Naive thymus-derived CD8-positive, alpha-beta T cell (primary cell): ENCODE data around the gene DERA. TPM values are rescaled to one million over a fixed set of nuclear protein-coding genes. Genes with fewer than 3 reads are reported as not detected.

ENCODE experiments used
- ATAC-seq, 2 donors: fragments of 150-1000 bp; cut with Tn5 transposase in 1 of 2; sonication (Bioruptor Pico), chemical (Tn5 transposase) in 1 of 2; 1 replicate in 1 of 2; 2 replicates in 1 of 2; pipeline ENCODE4 v1.10.0; 2021; ENCODE audit warnings: mild to moderate bottlenecking in 2 of 2, moderate library complexity in 2 of 2
- POLR2A ChIA-PET: fragments of 350-600 bp; sonication (Branson Sonifier 250); formaldehyde crosslinking; loops from one replicate; lab custom pipeline; 2021; ENCODE audit warnings: antibody characterized with exemption; lab: Charles Lee
- DNase-seq, 10 donors: peaks; one replicate each; pipeline versions ENCODE4 v3.0.0 to v3.0.0-alpha.2; 2020 to 2022
- H3K27ac Mint-ChIP-seq, 10 donors: one replicate each; pipeline ENCODE4 v1.8.0; 2020 to 2022; ENCODE audit warnings: mild to moderate bottlenecking in 10 of 10, mixed read lengths in 10 of 10, moderate library complexity in 4 of 10, inconsistent platforms in 1 of 10
- H3K27me3 Mint-ChIP-seq, 5 donors: one replicate each; pipeline ENCODE4 v1.8.0; 2021 to 2022; ENCODE audit warnings: mixed read lengths in 5 of 5
- H3K36me3 Mint-ChIP-seq, 3 donors: one replicate each; pipeline ENCODE4 v1.8.0; 2020 to 2022; ENCODE audit warnings: mixed read lengths in 3 of 3, mild to moderate bottlenecking in 2 of 3, inconsistent platforms in 1 of 3
- H3K4me1 Mint-ChIP-seq, 4 donors: one replicate each; pipeline ENCODE4 v1.8.0; 2021 to 2022; ENCODE audit warnings: mixed read lengths in 4 of 4
- H3K4me3 Mint-ChIP-seq, 10 donors: one replicate each; pipeline ENCODE4 v1.8.0; 2020 to 2022; ENCODE audit warnings: mild to moderate bottlenecking in 10 of 10, mixed read lengths in 10 of 10, moderate library complexity in 6 of 10, inconsistent platforms in 1 of 10
- H3K9me3 Mint-ChIP-seq, 9 donors: one replicate each; pipeline ENCODE4 v1.8.0; 2020 to 2022; ENCODE audit warnings: mixed read lengths in 9 of 9, mild to moderate bottlenecking in 3 of 9, inconsistent platforms in 1 of 9, moderate library complexity in 1 of 9
- polyA plus RNA-seq, 3 donors: library from polyadenylated mRNA; unstranded; fragments of 300-500 nt; fragmentation: Illumina TruSeq; gene quantifications; one replicate each; pipeline ENCODE4 v1.2.3, GENCODE V29; 2021
- total RNA-seq, 8 experiments: library from RNA in 2 of 8; stranded (reverse) in 2 of 8; gene quantifications; one replicate each; pipeline ENCODE4 v1.2.3 and lab custom pipeline; 2021 to 2026

The DERA gene
- total and polyA plus RNA-seq, 5 experiments from 2014 or later, result 12.4 to 28.5 (median 22.8) TPM

DNA sequence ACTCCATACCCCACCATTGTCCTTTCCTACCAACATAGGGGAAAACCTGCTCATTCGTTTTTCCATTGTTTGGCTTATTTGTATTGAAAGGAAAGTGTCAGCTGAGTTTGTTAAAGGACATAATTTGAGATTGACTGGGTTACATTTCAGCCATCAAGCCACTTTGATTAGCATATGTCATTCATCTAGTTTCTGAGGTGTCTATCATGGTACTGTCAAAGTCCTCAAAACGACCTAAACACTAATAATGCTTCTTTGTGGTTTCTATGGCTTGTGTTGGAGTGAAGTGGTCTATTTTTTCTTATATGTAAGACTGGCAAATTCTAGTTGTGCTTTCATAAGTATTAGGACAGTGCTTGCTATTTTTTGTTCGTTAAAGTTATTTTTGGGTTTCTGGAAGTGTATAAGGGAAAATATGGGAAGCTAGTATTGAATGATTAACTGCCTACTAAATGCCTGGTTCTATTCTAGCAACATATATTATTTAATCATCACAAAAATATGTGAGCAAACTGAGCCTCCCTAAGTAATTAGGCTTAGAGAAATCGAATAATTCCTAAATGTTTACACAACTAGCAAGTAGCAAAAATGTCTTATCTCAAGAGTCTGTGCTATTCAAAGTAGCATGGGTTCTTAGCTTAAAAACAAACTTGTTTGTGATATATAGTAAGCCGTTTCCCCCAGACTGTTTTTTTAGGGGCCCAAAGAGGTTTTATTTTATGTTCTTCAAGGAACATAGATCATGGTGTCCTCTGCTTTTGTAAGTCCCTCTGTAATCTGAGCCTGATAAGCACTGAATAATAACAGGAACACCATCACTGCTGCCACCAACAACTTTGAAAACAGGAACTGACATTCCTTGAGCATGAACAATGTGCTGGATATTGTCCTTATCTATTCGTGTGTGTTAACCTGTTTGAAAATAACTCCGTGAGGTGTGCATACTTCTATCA, 67.1 kb downstream of the DERA start:
- ATAC-seq, result no peak
- POLR2A ChIA-PET, result no interaction called here
- H3K27ac Mint-ChIP-seq, result peak overlapping the region in 1 of 10 donors; percentile 15
- H3K27me3 Mint-ChIP-seq, result no peaks in the 10 kb centered on the region
- H3K9me3 Mint-ChIP-seq, result no peaks in the 10 kb centered on the region
- peaks cover 0 to under 1% (median 0%) of the 10 kb centered on the region in 4 donors for H3K4me1 Mint-ChIP-seq
- no peak overlapping the region for H3K4me3 Mint-ChIP-seq
- no peak for DNase-seq
- H3K36me3 Mint-ChIP-seq, result peaks cover 0 to 32% (median 17%) of the 10 kb centered on the region in 3 donors

DNA sequence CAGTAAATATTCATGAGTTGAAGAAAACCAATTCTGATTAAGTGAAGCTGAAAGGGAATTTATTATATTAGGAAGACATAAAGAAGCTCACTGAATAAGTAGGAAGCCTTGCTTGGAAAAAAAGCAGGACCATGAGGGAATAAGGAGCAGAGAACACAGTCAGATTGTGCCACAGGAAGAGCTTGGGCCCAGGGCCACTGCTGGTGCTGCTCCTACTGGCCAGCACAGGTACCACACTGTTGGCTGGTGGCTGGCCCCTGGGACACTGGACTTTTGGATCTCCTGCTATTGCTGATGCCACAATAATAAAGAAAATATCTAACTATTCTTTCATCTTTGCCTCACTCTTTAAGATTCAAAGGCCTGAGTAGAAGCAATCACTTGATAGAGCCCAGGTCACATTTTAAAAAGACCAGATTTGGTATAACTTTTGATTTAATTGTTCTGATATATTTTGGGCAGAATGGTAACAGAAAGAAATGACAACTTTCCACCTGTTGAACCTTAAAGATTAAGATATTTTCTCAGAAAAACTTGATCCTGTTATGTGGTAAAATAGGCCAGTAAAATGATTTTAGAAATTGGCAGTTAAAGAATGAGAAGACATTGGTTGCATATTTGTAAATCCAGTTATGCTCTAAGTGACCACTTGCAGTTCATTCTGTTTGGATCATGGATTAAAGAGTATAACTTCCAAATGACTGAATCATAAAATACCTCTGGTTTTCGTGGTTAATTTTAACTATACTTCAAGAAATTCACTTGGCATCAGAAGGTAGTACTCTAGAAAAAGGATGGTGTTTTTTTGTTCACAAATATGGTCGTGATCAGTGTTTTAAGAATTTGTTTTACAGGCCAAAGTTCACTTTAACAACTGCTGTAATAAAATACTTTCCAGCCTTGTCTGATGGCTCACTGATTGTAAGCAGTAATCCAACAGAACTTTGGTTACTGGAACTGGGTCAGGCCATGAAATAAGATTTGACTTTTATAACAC, 68.3 kb downstream of the DERA start:
- Mint-ChIP-seq H3K27me3 (no peaks in the 10 kb centered on the region), H3K4me1 (peaks cover 0 to 3% (median 0%) of the 10 kb centered on the region in 4 donors), H3K27ac (peak overlapping the region in 1 of 10 donors; percentile 4), H3K36me3 (peaks cover 2 to 40% (median 26%) of the 10 kb centered on the region in 3 donors), H3K9me3 (no peaks in the 10 kb centered on the region), H3K4me3 (no peak overlapping the region)
- ATAC-seq (no peak), DNase-seq (no peak)
- POLR2A ChIA-PET, result no interaction called here

DNA sequence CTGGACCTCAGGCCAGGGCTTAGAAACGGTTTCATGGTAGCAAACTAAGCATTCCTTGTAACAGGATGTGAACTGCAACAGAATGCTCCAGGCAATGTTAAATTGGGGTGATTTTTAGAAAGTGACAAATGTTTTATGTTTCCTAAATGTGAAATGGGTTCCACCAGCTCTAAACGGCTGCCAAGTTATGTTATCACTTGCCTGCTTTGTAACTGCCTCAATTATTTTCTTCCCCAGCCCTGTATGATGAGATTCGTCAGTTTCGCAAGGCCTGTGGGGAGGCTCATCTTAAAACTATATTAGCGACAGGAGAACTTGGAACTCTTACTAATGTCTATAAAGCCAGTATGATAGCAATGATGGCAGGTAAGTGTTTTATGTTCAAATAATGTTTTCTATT, 70.9 kb downstream of the DERA start:
- Mint-ChIP-seq H3K27me3 (no peaks in the 10 kb centered on the region), H3K4me3 (no peak overlapping the region), H3K4me1 (peaks cover 0 to 7% (median 5%) of the 10 kb centered on the region in 4 donors), H3K36me3 (peaks cover 25 to 54% (median 39%) of the 10 kb centered on the region in 3 donors), H3K27ac (no peak overlapping the region), H3K9me3 (peaks cover 0 to 2% (median 0%) of the 10 kb centered on the region in 9 donors)
- no peak for ATAC-seq
- no peak for DNase-seq
- POLR2A ChIA-PET, result no interaction called here

DNA sequence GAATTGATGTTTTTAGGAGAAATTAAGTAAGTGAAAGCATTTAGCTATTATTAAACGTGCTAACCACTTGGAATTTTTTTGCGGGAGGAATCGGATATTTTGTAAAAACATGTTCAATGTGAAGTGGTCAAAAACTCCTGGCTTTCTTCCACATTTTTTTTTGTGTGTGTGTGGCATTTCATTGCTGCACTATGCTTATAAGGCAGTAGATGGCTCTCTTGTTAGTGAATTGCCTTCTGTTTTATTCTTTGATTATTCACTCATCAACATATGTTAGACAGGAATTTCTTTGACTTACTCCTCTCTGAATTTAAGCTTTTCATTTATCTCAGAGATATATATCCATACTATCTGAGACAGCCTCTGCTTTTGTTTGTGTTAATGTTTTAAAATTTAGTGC, 71.3 kb downstream of the DERA start:
- no peak overlapping the region for H3K4me3 Mint-ChIP-seq
- POLR2A ChIA-PET, result no interaction called here

DNA sequence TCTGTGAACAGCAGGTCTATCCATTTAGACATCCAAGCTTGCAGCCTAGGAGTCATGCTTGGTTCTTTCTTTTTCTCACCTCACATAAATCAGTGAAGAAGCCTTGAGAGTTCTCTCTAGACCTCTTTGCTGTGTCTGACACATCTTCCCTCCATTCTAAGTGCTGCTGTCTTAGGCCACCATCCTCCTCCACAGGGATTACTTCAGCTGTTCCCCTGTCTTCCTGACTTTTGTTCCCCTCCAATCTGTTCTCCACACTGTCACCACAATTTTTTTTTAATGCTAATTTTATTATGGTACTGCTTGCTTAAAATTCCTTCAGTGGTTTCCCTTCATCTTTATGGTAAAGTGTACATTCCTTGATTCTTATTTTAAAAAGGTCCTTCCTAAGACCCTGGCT, 71.8 kb downstream of the DERA start:
- Mint-ChIP-seq H3K9me3 (peaks cover 0 to 2% (median 0%) of the 10 kb centered on the region in 9 donors), H3K27me3 (no peaks in the 10 kb centered on the region), H3K27ac (no peak overlapping the region), H3K4me1 (peaks cover 0 to 7% (median 5%) of the 10 kb centered on the region in 4 donors), H3K36me3 (peaks cover 32 to 56% (median 45%) of the 10 kb centered on the region in 3 donors), H3K4me3 (no peak overlapping the region)
- no peak for ATAC-seq
- POLR2A ChIA-PET, result no interaction called here
- no peak for DNase-seq

More for the DNA sequence above, 71.3 kb downstream of the DERA start:
- Mint-ChIP-seq H3K27me3 (no peaks in the 10 kb centered on the region), H3K9me3 (peaks cover 0 to 2% (median 0%) of the 10 kb centered on the region in 9 donors), H3K4me1 (peaks cover 0 to 7% (median 5%) of the 10 kb centered on the region in 4 donors), H3K27ac (no peak overlapping the region), H3K36me3 (peaks cover 28 to 53% (median 40%) of the 10 kb centered on the region in 3 donors)
- ATAC-seq (no peak), DNase-seq (no peak)

DNA sequence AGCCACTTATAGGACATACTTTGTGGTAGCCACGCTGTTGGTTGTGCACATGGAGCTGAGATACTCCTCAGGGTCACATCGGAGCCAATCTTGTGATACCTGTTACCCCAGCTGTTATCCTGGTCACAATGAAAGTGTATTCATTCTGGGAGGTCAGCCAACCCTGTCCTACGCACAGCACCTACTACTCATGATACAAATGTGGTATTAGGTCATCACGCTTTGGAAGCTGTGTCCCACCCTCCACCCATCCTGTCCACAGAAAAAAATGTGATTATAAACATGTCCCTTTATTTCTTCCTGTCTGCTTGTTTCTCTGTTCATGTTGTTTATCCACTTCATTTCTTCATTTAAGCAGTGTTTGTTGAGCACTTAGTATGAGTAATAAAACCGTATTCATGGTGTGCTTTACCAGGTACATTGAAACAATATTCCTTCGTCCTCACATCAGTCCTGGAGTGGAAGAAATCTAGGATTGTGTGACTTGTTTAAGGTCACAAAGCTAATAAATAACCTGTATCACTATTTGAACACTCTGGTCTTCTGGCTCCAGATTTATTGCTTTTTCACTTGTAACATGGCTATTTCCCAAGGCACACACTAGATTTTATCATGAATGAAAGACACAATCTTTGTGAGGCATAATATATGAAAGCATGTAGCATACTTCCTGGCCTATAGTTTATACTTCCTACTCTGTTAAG, 73.1 kb downstream of the DERA start:
- peaks cover 0 to 7% (median 5%) of the 10 kb centered on the region in 4 donors for H3K4me1 Mint-ChIP-seq
- peaks cover 0 to 2% (median 0%) of the 10 kb centered on the region in 9 donors for H3K9me3 Mint-ChIP-seq
- H3K27ac Mint-ChIP-seq, result no peak overlapping the region
- no peak for ATAC-seq
- no peak for DNase-seq
- POLR2A ChIA-PET, result no interaction called here
- no peaks in the 10 kb centered on the region for H3K27me3 Mint-ChIP-seq
- H3K4me3 Mint-ChIP-seq, result no peak overlapping the region
- peaks cover 32 to 68% (median 55%) of the 10 kb centered on the region in 3 donors for H3K36me3 Mint-ChIP-seq

DNA sequence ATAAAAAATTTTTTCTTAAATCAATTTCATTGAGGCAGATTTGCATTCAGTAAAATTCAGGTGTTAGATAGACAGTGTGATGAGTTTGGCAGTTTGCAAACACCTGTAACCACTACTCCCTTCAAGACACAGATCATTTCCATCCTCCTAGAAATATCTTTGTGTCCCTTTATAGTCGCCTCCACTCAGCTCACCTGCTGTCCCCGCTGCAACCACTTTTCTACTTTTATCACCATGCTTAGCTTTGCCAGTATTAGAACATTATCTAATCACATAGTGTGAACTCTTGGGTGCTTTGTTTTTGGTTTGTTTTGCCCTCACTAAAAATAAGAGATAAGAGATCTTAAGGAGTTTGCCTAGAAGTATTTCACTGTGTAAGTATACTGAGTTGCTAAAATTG, 73.8 kb downstream of the DERA start:
- H3K27me3 Mint-ChIP-seq, result no peaks in the 10 kb centered on the region
- H3K36me3 Mint-ChIP-seq, result peaks cover 33 to 71% (median 59%) of the 10 kb centered on the region in 3 donors
- no peak overlapping the region for H3K27ac Mint-ChIP-seq
- no peak for ATAC-seq
- DNase-seq, result no peak
- H3K4me1 Mint-ChIP-seq, result peaks cover 0 to 7% (median 5%) of the 10 kb centered on the region in 4 donors
- H3K4me3 Mint-ChIP-seq, result no peak overlapping the region
- peaks cover 0 to 2% (median 0%) of the 10 kb centered on the region in 9 donors for H3K9me3 Mint-ChIP-seq
- POLR2A ChIA-PET, result no interaction called here

DNA sequence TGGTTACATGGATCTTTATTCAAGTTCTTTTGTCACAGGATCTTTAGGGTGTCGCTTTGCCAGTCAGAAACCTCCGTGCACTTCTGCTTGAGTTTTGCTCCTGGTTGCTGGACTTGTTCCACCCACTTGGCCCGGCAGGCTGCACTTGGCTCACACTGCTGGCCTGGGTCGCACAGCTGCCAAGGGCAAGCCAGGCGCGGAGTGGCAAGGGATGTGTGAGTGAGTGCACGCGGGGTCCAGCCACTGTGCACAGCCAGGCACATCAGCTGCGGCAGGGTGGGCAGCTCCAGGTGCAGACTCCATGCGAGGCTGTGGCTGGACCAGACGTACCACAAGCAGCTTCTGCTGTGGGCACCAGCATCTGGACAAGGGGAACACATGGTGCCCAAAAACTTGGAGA, 76.6 kb downstream of the DERA start:
- no peak overlapping the region for H3K27ac Mint-ChIP-seq
- POLR2A ChIA-PET, result no interaction called here
- peaks cover 0 to 2% (median 0%) of the 10 kb centered on the region in 9 donors for H3K9me3 Mint-ChIP-seq
- DNase-seq (no peak), ATAC-seq (no peak)
- no peaks in the 10 kb centered on the region for H3K27me3 Mint-ChIP-seq
- H3K4me1 Mint-ChIP-seq, result peaks cover 0 to 7% (median 5%) of the 10 kb centered on the region in 4 donors
- H3K4me3 Mint-ChIP-seq, result no peak overlapping the region
- peaks cover 40 to 83% (median 79%) of the 10 kb centered on the region in 3 donors for H3K36me3 Mint-ChIP-seq

DNA sequence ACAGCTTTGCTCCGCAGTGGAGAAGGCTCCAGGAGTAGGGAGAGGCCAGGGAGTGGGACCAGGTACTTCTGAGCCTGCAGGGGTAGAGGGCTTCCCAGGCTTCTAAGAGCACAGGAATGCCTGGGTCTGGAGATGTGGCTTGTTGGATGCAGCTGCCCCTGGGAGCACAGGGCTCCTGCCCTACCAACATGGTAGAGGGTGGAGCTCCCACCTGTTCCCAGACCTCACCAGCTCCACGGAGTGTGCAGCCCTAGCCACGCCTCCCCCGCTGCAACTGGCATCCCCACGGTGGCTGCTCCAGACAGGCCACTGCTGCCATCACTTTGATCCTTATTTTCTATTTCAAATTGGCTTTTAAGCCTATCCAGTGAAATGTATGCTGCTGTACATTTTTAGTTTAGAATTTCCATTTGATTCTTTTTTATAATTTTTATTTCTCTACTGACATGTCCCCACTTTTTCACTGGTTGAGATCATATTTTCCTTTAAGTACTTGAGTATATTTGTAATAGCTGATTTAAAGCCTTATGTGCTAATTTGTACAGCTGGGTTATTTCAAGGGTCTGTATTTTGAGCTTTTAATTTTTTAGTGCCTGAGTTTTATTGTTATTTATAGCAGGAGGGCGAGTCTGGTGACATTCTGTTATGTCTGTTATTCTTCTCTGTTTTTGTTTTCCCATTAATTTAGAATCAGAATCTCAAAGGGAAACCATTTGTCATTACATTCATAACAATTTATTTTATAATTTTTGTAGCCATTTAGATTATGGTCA, 78.0 kb downstream of the DERA start:
- no peak overlapping the region for H3K27ac Mint-ChIP-seq
- peaks cover 0 to 6% (median 4%) of the 10 kb centered on the region in 4 donors for H3K4me1 Mint-ChIP-seq
- ATAC-seq (no peak), DNase-seq (no peak)
- H3K27me3 Mint-ChIP-seq, result no peaks in the 10 kb centered on the region
- H3K36me3 Mint-ChIP-seq, result peaks cover 40 to 74% (median 73%) of the 10 kb centered on the region in 3 donors
- POLR2A ChIA-PET, result no interaction called here
- H3K4me3 Mint-ChIP-seq, result no peak overlapping the region
- peaks cover 0 to 2% (median 0%) of the 10 kb centered on the region in 9 donors for H3K9me3 Mint-ChIP-seq

DNA sequence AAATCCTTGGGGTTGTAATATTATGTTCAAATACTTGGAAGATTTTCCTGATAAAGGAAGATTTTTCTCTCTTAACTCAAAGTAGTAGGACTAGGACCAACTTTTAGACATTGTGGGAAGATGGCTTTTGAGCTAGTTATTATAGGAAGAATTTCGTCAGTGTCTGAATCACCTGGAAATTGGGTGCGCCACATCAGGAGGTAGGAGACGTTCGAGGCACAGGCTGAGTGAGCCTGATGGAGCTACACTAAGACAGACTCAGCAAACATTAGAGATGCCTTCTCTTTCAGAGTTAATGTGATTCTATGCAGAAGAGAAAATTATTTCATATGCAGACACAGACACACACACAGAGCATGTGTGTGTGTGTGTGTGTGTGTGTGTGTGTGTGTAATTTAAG, 84.7 kb downstream of the DERA start:
- Mint-ChIP-seq H3K36me3 (peaks cover 13 to 55% (median 50%) of the 10 kb centered on the region in 3 donors), H3K27me3 (no peaks in the 10 kb centered on the region), H3K27ac (no peak overlapping the region), H3K4me1 (peaks cover 0 to 4% (median 0%) of the 10 kb centered on the region in 4 donors), H3K4me3 (no peak overlapping the region), H3K9me3 (no peaks in the 10 kb centered on the region)
- POLR2A ChIA-PET, result no interaction called here
- ATAC-seq, result no peak
- DNase-seq, result no peak

DNA sequence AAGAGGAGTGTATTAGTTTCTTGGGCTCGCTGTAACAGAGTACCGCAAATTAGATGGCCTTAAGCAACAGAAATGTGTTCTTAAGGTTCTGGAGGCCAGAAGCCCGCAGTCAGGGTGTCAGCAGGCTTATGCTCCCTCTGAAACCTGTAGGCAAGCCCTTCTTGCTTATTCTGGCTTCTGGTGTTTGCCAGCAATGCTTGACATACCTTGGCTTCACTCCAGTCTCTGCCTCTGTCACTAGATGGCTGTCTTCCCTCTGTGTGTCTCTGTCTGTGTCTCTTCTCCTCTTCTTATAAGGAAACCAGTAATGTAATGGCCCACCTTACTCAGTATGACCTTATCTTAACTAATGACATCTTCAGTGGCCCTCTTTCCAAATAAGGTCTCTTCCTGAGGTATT, 85.1 kb downstream of the DERA start:
- POLR2A ChIA-PET, result no interaction called here
- Mint-ChIP-seq H3K4me1 (peaks cover 0 to 4% (median 0%) of the 10 kb centered on the region in 4 donors), H3K27ac (no peak overlapping the region), H3K9me3 (no peaks in the 10 kb centered on the region), H3K36me3 (peaks cover 13 to 54% (median 47%) of the 10 kb centered on the region in 3 donors), H3K4me3 (no peak overlapping the region), H3K27me3 (no peaks in the 10 kb centered on the region)
- ATAC-seq, result no peak
- DNase-seq, result no peak
